OCI-LY3 (cell line): ENCODE measurements around the gene PALD1.
A peak's percentile ranks its signal among the peaks of the same experiment; 100 is the strongest.
"Not testable (repeated sequence)": the region's sequence is repeated elsewhere in the genome, so short reads cannot be mapped to it uniquely, and the experiment has no call there.

Source experiments
- H2AFZ ChIP-seq: fragments of 200-600, 300-600 bp; shearing (Covaris generic); 2 replicates; pipeline ENCODE4 v1.6.0; 2014; ENCODE audit warnings: antibody characterized with exemption, low read depth, low read length
- H3K27ac ChIP-seq: fragments of 200-600, 300-600 bp; sonication (generic); 2 replicates; pipeline ENCODE4 v1.5.1; 2014; ENCODE audit warnings: mild to moderate bottlenecking, low read length, moderate library complexity, mixed read lengths
- H3K27me3 ChIP-seq: fragments of 200-600, 300-600 bp; sonication (generic); 2 replicates; pipeline ENCODE4 v1.6.1; 2014; ENCODE audit warnings: low read depth, low read length, mixed read lengths
- H3K36me3 ChIP-seq: fragments of 200-600, 300-600 bp; sonication (generic); replicated peaks from 2 replicates; pipeline ENCODE3; 2014; ENCODE audit warnings: low read depth, low read length, mixed read lengths
- H3K4me1 ChIP-seq: fragments of 300-600, 200-600 bp; sonication (generic); 2 replicates; pipeline ENCODE4 v1.6.1; 2014; ENCODE audit warnings: low read length, mixed read lengths
- H3K4me2 ChIP-seq: fragments of 200-600, 300-600 bp; sonication (generic); 2 replicates; pipeline ENCODE4 v1.6.1; 2014; ENCODE audit warnings: low read length, mixed read lengths
- H3K4me3 ChIP-seq: fragments of 300-600, 200-600 bp; sonication (generic); 2 replicates; pipeline ENCODE4 v1.5.1; 2014; ENCODE audit warnings: antibody characterized with exemption, mild to moderate bottlenecking, low read length, moderate library complexity
- H3K79me2 ChIP-seq: fragments of 300-600, 200-600 bp; shearing (Covaris generic); 2 replicates; pipeline ENCODE4 v1.6.1; 2014; ENCODE audit warnings: mild to moderate bottlenecking, low read length, mixed read lengths
- H3K9ac ChIP-seq: fragments of 300-600, 200-600 bp; shearing (Covaris generic); 2 replicates; pipeline ENCODE4 v1.6.0; 2014; ENCODE audit warnings: mild to moderate bottlenecking, low read length, moderate library complexity
- H3K9me3 ChIP-seq: fragments of 200-600, 300-600 bp; shearing (Covaris generic); 2 replicates; pipeline ENCODE4 v1.6.1; 2014; ENCODE audit warnings: low read length, mixed read lengths; ENCODE audit not compliant: insufficient read depth
- H4K20me1 ChIP-seq: fragments of 200-600, 300-600 bp; sonication (generic); 2 replicates; pipeline ENCODE4 v1.6.1; 2016; ENCODE audit warnings: low read length, mixed read lengths; ENCODE audit not compliant: insufficient read depth
- CTCF ChIP-seq: fragments of 200-600, 300-600 bp; sonication (generic); IDR thresholded peaks from 2 replicates; pipeline ENCODE4 v1.5.1; 2014; ENCODE audit warnings: antibody characterized with exemption, low read length, low read depth
- EZH2phosphoT487 ChIP-seq: fragments of 200-600 bp; shearing (Covaris generic); IDR thresholded peaks from 2 replicates; pipeline ENCODE4 v1.6.1; 2018; ENCODE audit warnings: antibody characterized with exemption, mixed run types, low read depth

Gene PALD1

DNA sequence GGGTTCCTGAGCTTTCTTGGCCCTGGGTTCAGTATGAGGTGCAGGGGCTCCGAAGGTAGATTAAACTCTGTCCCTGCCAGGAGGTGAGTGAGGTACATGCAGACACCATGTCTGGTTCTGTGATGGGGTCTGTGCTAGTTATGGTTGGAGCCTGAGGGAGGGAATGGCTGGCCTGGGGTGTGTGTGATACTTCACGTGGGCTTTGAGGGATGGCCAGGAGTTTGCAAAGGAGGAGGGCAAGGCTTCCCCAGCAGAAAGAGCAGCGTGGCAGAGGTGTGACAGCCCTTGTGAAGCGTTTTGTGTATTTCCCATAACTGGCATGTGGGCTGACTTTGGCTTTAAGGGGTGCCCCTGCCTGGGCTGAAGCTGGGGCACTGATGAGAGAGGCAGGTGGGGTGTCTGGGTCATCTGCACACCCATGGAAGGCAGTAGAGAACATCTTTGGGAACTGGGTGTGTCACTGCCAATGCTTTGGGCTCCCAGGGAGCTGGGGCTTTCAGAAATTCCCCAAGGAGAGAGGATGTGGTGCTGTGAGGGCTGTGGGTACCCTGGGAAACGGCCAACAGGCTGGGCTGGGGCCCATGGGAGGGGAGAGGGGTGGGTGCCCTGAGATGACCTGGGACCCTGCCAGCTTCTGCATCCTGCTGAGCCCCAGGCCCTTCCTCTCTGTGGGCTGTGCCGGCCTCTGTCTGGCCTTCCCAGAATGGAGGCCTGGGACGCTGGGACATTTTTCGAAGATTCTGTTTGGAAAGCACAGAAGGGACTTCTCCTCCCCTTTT, 4.6 kb downstream of the PALD1 start:
- Histone ChIP-seq H3K27ac (no peak overlapping the region), H3K36me3 (peaks cover 18% of the 10 kb centered on the region), H2AFZ (no peak overlapping the region), H3K4me1 (peaks cover 15% of the 10 kb centered on the region), H3K4me2 (no peak overlapping the region), H3K9me3 (no peaks in the 10 kb centered on the region), H3K79me2 (peaks cover 45% of the 10 kb centered on the region), H3K4me3 (no peak overlapping the region), H4K20me1 (peaks cover 11% of the 10 kb centered on the region; the same call in 1 of the 2 replicates), H3K27me3 (no peaks in the 10 kb centered on the region), H3K9ac (no peak overlapping the region)
- TF ChIP-seq CTCF (no peak), EZH2phosphoT487 (no peak)

GRCh38 chr10:70483872-70484271, 5.3 kb downstream of the PALD1 start:
- H3K27ac ChIP-seq, H3K9me3 ChIP-seq, H3K4me3 ChIP-seq, H2AFZ ChIP-seq, H3K4me2 ChIP-seq, H3K27me3 ChIP-seq, H3K9ac ChIP-seq: not testable (repeated sequence)
- H3K79me2 ChIP-seq, result peaks cover 49% of the 10 kb centered on the region
- peaks cover 15% of the 10 kb centered on the region for H3K4me1 ChIP-seq
- H4K20me1 ChIP-seq, result peaks cover 11% of the 10 kb centered on the region; the same call in 1 of the 2 replicates
- H3K36me3 ChIP-seq, result peaks cover 18% of the 10 kb centered on the region

DNA sequence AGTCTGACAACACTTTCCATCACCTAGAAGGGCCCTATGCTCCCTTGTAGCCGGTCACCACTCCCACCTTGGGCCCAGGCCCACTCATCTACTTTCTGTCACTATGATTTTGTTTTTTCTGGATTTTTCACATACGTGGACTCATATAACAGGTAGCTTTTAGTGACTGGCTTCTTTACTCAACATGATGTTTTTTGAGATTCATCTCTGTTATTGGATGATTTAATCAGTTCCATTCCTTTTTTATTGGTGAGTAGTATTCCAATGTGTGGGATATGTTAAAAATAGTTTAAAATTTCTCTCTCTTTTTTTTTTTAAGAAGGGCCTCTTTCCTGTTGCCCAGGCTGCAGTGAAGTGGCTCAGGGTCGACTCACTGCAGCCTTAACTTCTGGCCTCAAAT, 9.3 kb downstream of the PALD1 start:
- Histone ChIP-seq H3K79me2 (peaks cover 32% of the 10 kb centered on the region), H3K4me2 (no peak overlapping the region), H3K9ac (no peak overlapping the region), H2AFZ (no peak overlapping the region), H3K4me3 (no peak overlapping the region), H3K4me1 (peaks cover 37% of the 10 kb centered on the region), H4K20me1 (0 out of 2 replicates have a peak, but pooled peaks cover 4% of the 10 kb centered on the region), H3K9me3 (peaks cover 4% of the 10 kb centered on the region; the same call in 1 of the 2 replicates), H3K27ac (no peak overlapping the region), H3K36me3 (peaks cover 14% of the 10 kb centered on the region), H3K27me3 (no peaks in the 10 kb centered on the region)
- TF ChIP-seq EZH2phosphoT487 (no peak), CTCF (no peak)

- Histone ChIP-seq H3K27me3 (no peaks in the 10 kb centered on the region), H3K27ac (peak overlapping the region; percentile 94), H3K4me2 (peak overlapping the region; percentile 79), H3K4me3 (peak overlapping the region; percentile 52; the same call in 1 of the 2 replicates), H3K9me3 (peaks cover 4% of the 10 kb centered on the region; the same call in 1 of the 2 replicates), H4K20me1 (0 out of 2 replicates have a peak, but pooled peaks cover 4% of the 10 kb centered on the region), H3K36me3 (peaks cover 14% of the 10 kb centered on the region), H3K9ac (peak overlapping the region; percentile 61; the same call in 1 of the 2 replicates), H2AFZ (no peak overlapping the region), H3K4me1 (peaks cover 60% of the 10 kb centered on the region), H3K79me2 (peaks cover 40% of the 10 kb centered on the region)
- TF ChIP-seq CTCF (no peak), EZH2phosphoT487 (no peak)
These were observed 11.6 kb downstream of the PALD1 start for GRCh38 chr10:70490142-70490541.
